Hepatocyte (in vitro differentiated cells): ENCODE measurements around the gene SLMAP. TPM values are rescaled to one million over a fixed set of nuclear protein-coding genes. Genes with fewer than 3 reads are reported as not detected.

Experiments
- DNase-seq: peaks from one replicate; pipeline ENCODE4 v3.0.0-alpha.2; 2016; ENCODE audit warnings: low spot score
- H2AFZ ChIP-seq: fragments of 200-600 bp; sonication (generic); 2 replicates; pipeline ENCODE4 v1.6.0; 2016; ENCODE audit warnings: antibody characterized with exemption, mild to moderate bottlenecking
- H3K27ac ChIP-seq: fragments of 200-600 bp; sonication (generic); 2 replicates; pipeline ENCODE4 v1.5.1; 2016; ENCODE audit warnings: mild to moderate bottlenecking
- H3K27me3 ChIP-seq: fragments of 200-600 bp; sonication (generic); 2 replicates; pipeline ENCODE4 v1.6.1; 2016
- H3K36me3 ChIP-seq: fragments of 200-600 bp; sonication (generic); replicated peaks from 2 replicates; pipeline ENCODE4 v1.5.1; 2016; ENCODE audit warnings: low read depth; ENCODE audit not compliant: insufficient read depth
- H3K4me1 ChIP-seq: fragments of 200-600 bp; sonication (generic); 2 replicates; pipeline ENCODE4 v1.5.1; 2016; ENCODE audit warnings: mild to moderate bottlenecking, moderate library complexity; ENCODE audit not compliant: insufficient read depth
- H3K4me2 ChIP-seq: fragments of 200-600 bp; sonication (generic); 2 replicates; pipeline ENCODE4 v1.6.0; 2016
- H3K4me3 ChIP-seq: fragments of 200-600 bp; sonication (generic); 2 replicates; pipeline ENCODE4 v1.5.1; 2016; ENCODE audit warnings: mild to moderate bottlenecking
- H3K79me2 ChIP-seq: fragments of 200-600 bp; sonication (generic); 2 replicates; pipeline ENCODE4 v1.6.0; 2017; ENCODE audit warnings: mild to moderate bottlenecking
- H3K9me2 ChIP-seq: fragments of 200-600 bp; sonication (generic); replicated peaks from 2 replicates; pipeline ENCODE4 v1.6.0; 2017; ENCODE audit warnings: mild to moderate bottlenecking; ENCODE audit not compliant: insufficient read depth
- H3K9me3 ChIP-seq: fragments of 200-600 bp; sonication (generic); 2 replicates; pipeline ENCODE4 v1.5.1; 2016; ENCODE audit warnings: low read depth, mild to moderate bottlenecking
- H4K20me1 ChIP-seq: fragments of 200-600 bp; sonication (generic); 2 replicates; pipeline ENCODE4 v1.6.0; 2016; ENCODE audit warnings: mild to moderate bottlenecking; ENCODE audit not compliant: insufficient read depth, poor library complexity, severe bottlenecking
- CTCF ChIP-seq: fragments of 200-600 bp; sonication (generic); IDR thresholded peaks from 2 replicates; pipeline ENCODE4 v1.5.1; 2016; ENCODE audit warnings: antibody characterized with exemption, mild to moderate bottlenecking; ENCODE audit not compliant: poor library complexity
- EZH2 ChIP-seq: fragments of 200-600 bp; sonication (generic); IDR thresholded peaks from 2 replicates; pipeline ENCODE4 v1.6.1; 2016; ENCODE audit warnings: antibody characterized with exemption, mild to moderate bottlenecking, borderline replicate concordance
- EZH2phosphoT487 ChIP-seq: fragments of 200-600 bp; sonication (generic); IDR thresholded peaks from one replicate; pipeline ENCODE4 v1.6.1; 2018; ENCODE audit warnings: antibody characterized with exemption, mild to moderate bottlenecking, low read depth, moderate library complexity; ENCODE audit not compliant: unreplicated experiment, severe bottlenecking
- WGBS: methylation state at CpG from one replicate; pipeline ENCODE4 v1.1.6; 2016; ENCODE audit warnings: low lambda C conversion rate; ENCODE audit errors: missing lambda C conversion rate; 5-methylcytosine and 5-hydroxymethylcytosine counted together
- polyA plus RNA-seq: library from polyadenylated mRNA; unstranded; fragments of >200 nt; fragmentation: Nextera tagmentation; extraction: Ambion mirVana; gene quantifications from 2 replicates; pipeline ENCODE4 v1.2.1, GENCODE V29; 2016
- total RNA-seq: library from RNA; depleted of rRNA; stranded (reverse); fragments of >200 nt; gene quantifications from 2 replicates; pipeline ENCODE4 v1.2.3, GENCODE V29; 2014

Gene SLMAP
- total and polyA plus RNA-seq, 2 experiments from 2014 or later, result 22.8 to 46.0 TPM

GRCh38 chr3:57942388-57942787, 186.3 kb downstream of the SLMAP start:
- no peaks in the 10 kb centered on the region for H3K9me3 ChIP-seq
- H3K4me3 ChIP-seq, result no peak overlapping the region
- H3K4me1 ChIP-seq, result peaks cover 35% of the 10 kb centered on the region
- no peaks in the 10 kb centered on the region for H3K79me2 ChIP-seq
- peak overlapping the region; percentile 67 for H3K27ac ChIP-seq
- DNase-seq, result no peak
- no peak for TF ChIP-seq EZH2phosphoT487
- no peak for TF ChIP-seq EZH2
- no peak for TF ChIP-seq CTCF
- H3K9me2 ChIP-seq, result no peaks in the 10 kb centered on the region
- no peak overlapping the region for H3K4me2 ChIP-seq
- H3K27me3 ChIP-seq, result no peaks in the 10 kb centered on the region
- H4K20me1 ChIP-seq, result no peaks in the 10 kb centered on the region
- H2AFZ ChIP-seq, result no peak overlapping the region
- H3K36me3 ChIP-seq, result no peaks in the 10 kb centered on the region

DNA sequence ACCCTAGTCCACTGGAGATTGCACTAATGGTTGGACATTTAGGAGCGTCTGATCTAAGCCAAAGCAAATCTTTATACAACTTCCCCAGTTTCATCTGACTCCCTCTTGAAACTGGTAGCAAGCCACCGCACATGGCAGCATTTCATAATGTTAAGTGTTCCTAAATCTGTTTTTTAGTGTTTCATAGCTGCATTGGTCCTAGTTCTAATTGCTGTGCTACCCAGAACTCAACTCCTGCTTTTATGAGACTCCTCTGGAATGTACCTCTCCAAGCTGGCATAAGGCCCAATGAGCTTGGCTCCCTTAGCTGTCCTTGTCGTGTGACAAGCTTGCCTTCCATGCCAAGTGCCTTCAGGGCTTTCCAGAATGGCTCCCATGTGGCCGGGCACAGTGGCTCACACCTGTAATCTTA, 186.8 kb downstream of the SLMAP start:
- Histone ChIP-seq H4K20me1 (no peaks in the 10 kb centered on the region), H3K36me3 (no peaks in the 10 kb centered on the region), H3K4me1 (peaks cover 35% of the 10 kb centered on the region), H3K9me2 (no peaks in the 10 kb centered on the region), H3K4me3 (no peak overlapping the region), H2AFZ (no peak overlapping the region), H3K9me3 (no peaks in the 10 kb centered on the region), H3K27ac (peak overlapping the region; percentile 67), H3K4me2 (no peak overlapping the region), H3K27me3 (no peaks in the 10 kb centered on the region), H3K79me2 (no peaks in the 10 kb centered on the region)
- TF ChIP-seq EZH2phosphoT487 (no peak), EZH2 (no peak), CTCF (no peak)
- WGBS, result 80% methylated on average over 4 of the region's 4 CpGs
- DNase-seq, result no peak

DNA sequence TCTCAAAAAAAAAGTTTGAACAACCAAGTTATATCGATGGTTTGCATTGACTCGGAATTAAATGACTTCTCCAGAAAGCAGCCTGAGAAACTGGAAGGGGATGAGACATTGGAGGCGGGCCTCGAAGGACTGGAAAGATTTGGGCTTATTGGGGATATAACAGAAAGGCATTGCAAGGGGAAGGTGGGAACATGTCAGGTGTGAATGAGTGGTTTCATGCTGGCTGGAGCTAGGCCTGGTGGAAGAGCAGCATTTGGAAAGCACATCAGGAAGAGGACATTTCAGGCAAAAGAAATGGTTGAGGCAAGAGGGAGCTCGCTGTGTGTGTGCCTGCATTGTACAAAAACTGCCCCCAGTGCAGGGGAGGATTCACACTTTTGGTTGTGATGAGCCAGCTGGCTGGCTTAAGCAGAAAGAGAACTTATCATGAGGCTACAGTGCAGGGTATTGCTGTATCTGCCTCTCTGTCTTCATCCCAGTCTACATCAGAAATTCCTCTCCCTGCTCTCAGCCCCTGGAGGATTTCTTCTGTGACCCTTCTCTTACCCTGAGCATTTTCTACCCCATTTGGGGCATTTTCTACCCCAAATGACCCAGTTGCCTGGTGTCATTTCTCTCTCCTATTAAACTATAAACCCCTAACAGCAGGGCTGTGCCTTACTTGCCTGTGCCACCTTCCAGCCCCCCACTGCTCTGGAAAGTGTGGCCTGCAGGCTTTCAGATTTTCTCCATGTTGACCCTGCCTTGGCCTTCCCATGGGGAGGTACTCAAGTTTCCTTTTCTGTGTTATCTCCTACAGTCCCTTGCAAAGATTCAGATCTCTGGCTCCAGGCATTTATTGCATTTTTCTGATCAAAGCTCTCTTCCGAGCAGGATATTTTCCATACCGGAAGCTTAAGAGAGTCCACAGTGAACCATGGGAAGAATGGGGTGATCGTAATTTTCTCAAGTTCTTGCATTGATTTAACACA, 187.7 kb downstream of the SLMAP start:
- WGBS, result 71% methylated on average over 8 of the region's 8 CpGs
- Histone ChIP-seq H3K27me3 (no peaks in the 10 kb centered on the region), H3K27ac (peak overlapping the region; percentile 67), H3K4me2 (no peak overlapping the region), H3K4me1 (peaks cover 36% of the 10 kb centered on the region), H3K4me3 (no peak overlapping the region), H4K20me1 (no peaks in the 10 kb centered on the region), H3K9me3 (no peaks in the 10 kb centered on the region), H3K9me2 (no peaks in the 10 kb centered on the region), H3K79me2 (no peaks in the 10 kb centered on the region), H3K36me3 (no peaks in the 10 kb centered on the region), H2AFZ (no peak overlapping the region)
- TF ChIP-seq CTCF, result no peak
- TF ChIP-seq EZH2phosphoT487, result no peak
- TF ChIP-seq EZH2, result no peak
- DNase-seq, result no peak
